ENCODE results near the gene YWHAB. TPM values are rescaled to one million over a fixed set of nuclear protein-coding genes. Genes with fewer than 3 reads are reported as not detected.

YWHAB gene
- total RNA-seq, 1 donor from 2014 or later: 181 TPM

- DNase-seq: no peak
- Mint-ChIP-seq H3K36me3 (ENCODE audit: unreplicated experiment) (no peaks in the 10 kb centered on the region), H3K9me3 (ENCODE audit: unreplicated experiment) (peaks cover 7% of the 10 kb centered on the region), H3K4me1 (ENCODE audit: low read depth, unreplicated experiment) (no peaks in the 10 kb centered on the region), H3K27me3 (ENCODE audit: unreplicated experiment) (peaks cover 3% of the 10 kb centered on the region), H3K4me3 (ENCODE audit: unreplicated experiment) (no peak overlapping the region), H3K27ac (ENCODE audit: unreplicated experiment) (no peak overlapping the region)
- TF ChIP-seq CTCF (IDR thresholded peaks at IDR 0.05; ENCODE audit: partially characterized antibody, unreplicated experiment): no peak
Measured at GRCh38 chr20:44839481-44839880, 46.0 kb upstream of the YWHAB start.

- Mint-ChIP-seq H3K9me3 (ENCODE audit: unreplicated experiment) (peaks cover 10% of the 10 kb centered on the region), H3K27me3 (ENCODE audit: unreplicated experiment) (peaks cover 1% of the 10 kb centered on the region)
Measured at GRCh38 chr20:44840826-44841225, 44.7 kb upstream of the YWHAB start.

GRCh38 chr20:44841955-44842354 lies 43.5 kb upstream of the YWHAB start:
- Mint-ChIP-seq H3K27me3 (ENCODE audit: unreplicated experiment) (peaks cover 1% of the 10 kb centered on the region), H3K9me3 (ENCODE audit: unreplicated experiment) (peaks cover 10% of the 10 kb centered on the region), H3K27ac (ENCODE audit: unreplicated experiment) (no peak overlapping the region), H3K4me1 (ENCODE audit: low read depth, unreplicated experiment) (no peaks in the 10 kb centered on the region), H3K36me3 (ENCODE audit: unreplicated experiment) (no peaks in the 10 kb centered on the region), H3K4me3 (ENCODE audit: unreplicated experiment) (no peak overlapping the region)
- no peak for DNase-seq
- no peak for TF ChIP-seq CTCF (IDR thresholded peaks at IDR 0.05; ENCODE audit: partially characterized antibody, unreplicated experiment)

More at GRCh38 chr20:44840826-44841225, 44.7 kb upstream of the YWHAB start:
- Mint-ChIP-seq H3K4me1 (ENCODE audit: low read depth, unreplicated experiment) (no peaks in the 10 kb centered on the region), H3K27ac (ENCODE audit: unreplicated experiment) (no peak overlapping the region), H3K36me3 (ENCODE audit: unreplicated experiment) (no peaks in the 10 kb centered on the region), H3K4me3 (ENCODE audit: unreplicated experiment) (no peak overlapping the region)
- no peak for TF ChIP-seq CTCF (IDR thresholded peaks at IDR 0.05; ENCODE audit: partially characterized antibody, unreplicated experiment)
- no peak for DNase-seq

- no peak for TF ChIP-seq CTCF (IDR thresholded peaks at IDR 0.05; ENCODE audit: partially characterized antibody, unreplicated experiment)
- no peak for DNase-seq
- no peaks in the 10 kb centered on the region for H3K36me3 Mint-ChIP-seq (ENCODE audit: unreplicated experiment)
- no peaks in the 10 kb centered on the region for H3K4me1 Mint-ChIP-seq (ENCODE audit: low read depth, unreplicated experiment)
- no peak overlapping the region for H3K4me3 Mint-ChIP-seq (ENCODE audit: unreplicated experiment)
- peaks cover 10% of the 10 kb centered on the region for H3K9me3 Mint-ChIP-seq (ENCODE audit: unreplicated experiment)
- H3K27ac Mint-ChIP-seq (ENCODE audit: unreplicated experiment): no peak overlapping the region
- H3K27me3 Mint-ChIP-seq (ENCODE audit: unreplicated experiment): peaks cover 1% of the 10 kb centered on the region
Measured at GRCh38 chr20:44843876-44844275, 41.6 kb upstream of the YWHAB start.

- H3K4me3 Mint-ChIP-seq (ENCODE audit: unreplicated experiment): no peak overlapping the region
- peaks cover 4% of the 10 kb centered on the region for H3K9me3 Mint-ChIP-seq (ENCODE audit: unreplicated experiment)
- H3K4me1 Mint-ChIP-seq (ENCODE audit: low read depth, unreplicated experiment): no peaks in the 10 kb centered on the region
- TF ChIP-seq CTCF (IDR thresholded peaks at IDR 0.05; ENCODE audit: partially characterized antibody, unreplicated experiment): no peak
- no peak overlapping the region for H3K27ac Mint-ChIP-seq (ENCODE audit: unreplicated experiment)
- no peaks in the 10 kb centered on the region for H3K36me3 Mint-ChIP-seq (ENCODE audit: unreplicated experiment)
- DNase-seq: no peak
- H3K27me3 Mint-ChIP-seq (ENCODE audit: unreplicated experiment): peaks cover 1% of the 10 kb centered on the region
Measured at GRCh38 chr20:44848254-44849015, 37.1 kb upstream of the YWHAB start.
